DMS153 (cell line): Measurements from ENCODE around the gene FAM181A.

ENCODE experiments used
- DNase-seq: peaks from one replicate; lab custom pipeline; 2025; lab: John Stamatoyannopoulos, UW

The FAM181A gene

GRCh38 chr14:93926873-93927799 lies at the start of gene FAM181A:
FAM181A (plus strand) TSS chr14:93927344; CDS start chr14:93928286, 942 bp downstream.
- DNase-seq = no peak

GRCh38 chr14:93878212-93878611 lies 48.9 kb upstream of the FAM181A start:
- no peak for DNase-seq

- no peak for DNase-seq
These were observed 48.3 kb upstream of the FAM181A start for GRCh38 chr14:93878871-93879270.

- DNase-seq = no peak
These were observed 47.7 kb upstream of the FAM181A start for GRCh38 chr14:93879362-93879983.

- no peak for DNase-seq
These were observed 46.9 kb upstream of the FAM181A start for GRCh38 chr14:93880021-93880820.

GRCh38 chr14:93884950-93885349 lies 42.2 kb upstream of the FAM181A start:
- DNase-seq = no peak

GRCh38 chr14:93888995-93889394 lies 38.1 kb upstream of the FAM181A start:
- DNase-seq = no peak

GRCh38 chr14:93889739-93890483 lies 37.2 kb upstream of the FAM181A start:
- no peak for DNase-seq

GRCh38 chr14:93891756-93892504 lies 35.2 kb upstream of the FAM181A start:
- DNase-seq = no peak

GRCh38 chr14:93892505-93892839 lies 34.7 kb upstream of the FAM181A start:
- no peak for DNase-seq

GRCh38 chr14:93892923-93893558 lies 34.1 kb upstream of the FAM181A start:
- no peak for DNase-seq

GRCh38 chr14:93893661-93894261 lies 33.4 kb upstream of the FAM181A start:
- no peak for DNase-seq

GRCh38 chr14:93895023-93895604 lies 32.0 kb upstream of the FAM181A start:
- DNase-seq = no peak

- DNase-seq = no peak
These were observed 29.7 kb upstream of the FAM181A start for GRCh38 chr14:93897476-93897845.

GRCh38 chr14:93898081-93898611 lies 29.0 kb upstream of the FAM181A start:
- DNase-seq = no peak

GRCh38 chr14:93898731-93899130 lies 28.4 kb upstream of the FAM181A start:
- DNase-seq = no peak

GRCh38 chr14:93901813-93902212 lies 25.3 kb upstream of the FAM181A start:
- DNase-seq = no peak

GRCh38 chr14:93902619-93903307 lies 24.4 kb upstream of the FAM181A start:
- no peak for DNase-seq
